Nephron (organoid): ENCODE measurements around the gene GGPS1.

Experiments used
- H3K27ac Mint-ChIP-seq, 3 experiments: 2 replicates each; pipeline ENCODE4 v1.8.0; 2020; ENCODE audit warnings: mixed read lengths in 3 of 3, mild to moderate bottlenecking in 2 of 3, moderate library complexity in 1 of 3
- H3K27me3 Mint-ChIP-seq: 2 replicates; pipeline ENCODE4 v1.8.0; 2021; ENCODE audit warnings: low read depth, mild to moderate bottlenecking, moderate library complexity, mixed read lengths
- H3K36me3 Mint-ChIP-seq: 2 replicates; pipeline ENCODE4 v1.8.0; 2020; ENCODE audit warnings: low read depth, mixed read lengths
- H3K4me1 Mint-ChIP-seq: 2 replicates; pipeline ENCODE4 v1.8.0; 2020; ENCODE audit warnings: mixed read lengths
- H3K4me3 Mint-ChIP-seq, 3 experiments: 2 replicates each; pipeline ENCODE4 v1.8.0; 2020; ENCODE audit warnings: mild to moderate bottlenecking in 3 of 3, mixed read lengths in 3 of 3, moderate library complexity in 2 of 3
- H3K9me3 Mint-ChIP-seq: 2 replicates; pipeline ENCODE4 v1.8.0; 2020; ENCODE audit warnings: mixed read lengths
- TF ChIP-seq, protein P1 (sequence below), 3 experiments: fragments of 200-600 bp; sonication (generic); IDR thresholded peaks; one replicate each; pipeline ENCODE4 v1.5.0; 2021; ENCODE audit warnings: antibody characterized with exemption in 3 of 3; ENCODE audit not compliant: unreplicated experiment in 3 of 3

GGPS1 gene

DNA sequence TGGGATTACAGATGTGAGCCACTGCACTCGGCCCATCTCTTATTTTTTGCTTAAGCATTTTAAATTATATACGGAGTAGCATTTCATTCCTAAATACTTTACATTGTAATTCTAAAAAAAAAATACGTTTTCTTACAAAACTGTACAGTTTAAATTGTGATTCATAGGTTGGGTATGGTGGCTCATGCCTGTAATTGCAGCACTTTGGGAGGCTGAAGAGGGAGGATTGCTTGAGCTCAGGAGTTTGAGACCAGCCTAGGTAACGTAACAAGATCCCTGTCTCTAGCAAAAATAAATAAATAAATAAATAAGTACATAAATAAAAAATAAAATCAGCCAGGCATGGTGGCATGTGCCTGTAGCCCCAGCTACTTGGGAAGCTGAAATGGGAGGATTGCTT is 63.5 kb downstream of the GGPS1 start:
- Mint-ChIP-seq H3K36me3 (peaks cover 47% of the 10 kb centered on the region), H3K9me3 (peaks cover 15% of the 10 kb centered on the region), H3K27me3 (peaks cover 4% of the 10 kb centered on the region), H3K4me3 (no peak overlapping the region), H3K27ac (no peak overlapping the region), H3K4me1 (no peaks in the 10 kb centered on the region)
- TF ChIP-seq, protein P1, sequence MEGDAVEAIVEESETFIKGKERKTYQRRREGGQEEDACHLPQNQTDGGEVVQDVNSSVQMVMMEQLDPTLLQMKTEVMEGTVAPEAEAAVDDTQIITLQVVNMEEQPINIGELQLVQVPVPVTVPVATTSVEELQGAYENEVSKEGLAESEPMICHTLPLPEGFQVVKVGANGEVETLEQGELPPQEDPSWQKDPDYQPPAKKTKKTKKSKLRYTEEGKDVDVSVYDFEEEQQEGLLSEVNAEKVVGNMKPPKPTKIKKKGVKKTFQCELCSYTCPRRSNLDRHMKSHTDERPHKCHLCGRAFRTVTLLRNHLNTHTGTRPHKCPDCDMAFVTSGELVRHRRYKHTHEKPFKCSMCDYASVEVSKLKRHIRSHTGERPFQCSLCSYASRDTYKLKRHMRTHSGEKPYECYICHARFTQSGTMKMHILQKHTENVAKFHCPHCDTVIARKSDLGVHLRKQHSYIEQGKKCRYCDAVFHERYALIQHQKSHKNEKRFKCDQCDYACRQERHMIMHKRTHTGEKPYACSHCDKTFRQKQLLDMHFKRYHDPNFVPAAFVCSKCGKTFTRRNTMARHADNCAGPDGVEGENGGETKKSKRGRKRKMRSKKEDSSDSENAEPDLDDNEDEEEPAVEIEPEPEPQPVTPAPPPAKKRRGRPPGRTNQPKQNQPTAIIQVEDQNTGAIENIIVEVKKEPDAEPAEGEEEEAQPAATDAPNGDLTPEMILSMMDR (IDR thresholded peaks at IDR 0.05; ENCODE audit: unreplicated experiment in 3 of 3), result no peak
